Thoracic aorta (tissue), 2 donors: ENCODE results near the gene UBE3B. TPM values are rescaled to one million over a fixed set of nuclear protein-coding genes. Genes with fewer than 3 reads are reported as not detected.

Experiments used
- ATAC-seq: fragments of 150-250 bp; one replicate; pipeline ENCODE4 v1.8.0; 2017; ENCODE audit warnings: low read depth; ENCODE audit not compliant: insufficient number of reproducible peaks, low FRiP score
- DNase-seq: peaks from one replicate; pipeline ENCODE4 v3.0.0-alpha.2; 2020; ENCODE audit warnings: low spot score
- H3K27ac ChIP-seq, 2 donors: fragments of 200-600 bp; sonication (generic); 1 replicate in 1 of 2; 2 replicates in 1 of 2; pipeline ENCODE4 v1.5.1; 2016; ENCODE audit warnings: mild to moderate bottlenecking in 2 of 2, moderate library complexity in 2 of 2
- H3K27me3 ChIP-seq: fragments of 200-600 bp; sonication (generic); replicated peaks from 2 replicates; pipeline ENCODE4 v1.6.0; 2016; ENCODE audit warnings: mild to moderate bottlenecking; ENCODE audit not compliant: insufficient read depth
- H3K36me3 ChIP-seq: fragments of 200-600 bp; sonication (generic); one replicate; pipeline ENCODE4 v1.5.1; 2016
- H3K4me1 ChIP-seq, 2 donors: fragments of 200-600 bp; sonication (generic); 1 replicate in 1 of 2; 2 replicates in 1 of 2; pipeline versions ENCODE4 v1.5.1 to v1.6.0; 2016; ENCODE audit warnings: low read depth in 2 of 2, mild to moderate bottlenecking in 1 of 2; ENCODE audit not compliant: control insufficient read depth in 1 of 2
- H3K4me3 ChIP-seq: fragments of 200-600 bp; sonication (generic); 2 replicates; pipeline ENCODE4 v1.5.1; 2016; ENCODE audit warnings: mild to moderate bottlenecking
- H3K9me3 ChIP-seq: fragments of 200-600 bp; sonication (generic); 2 replicates; pipeline ENCODE4 v1.5.1; 2016
- total RNA-seq, 2 donors: library from RNA; depleted of rRNA; stranded (reverse); fragments of >200 nt; gene quantifications; one replicate each; pipeline versions ENCODE4 v1.1.0 to v1.2.3, GENCODE V29; 2016
- TF ChIP-seq, protein P1 (sequence below): fragments of 200-600 bp; sonication (generic); IDR thresholded peaks from one replicate; pipeline ENCODE4 v1.5.1; 2019; ENCODE audit warnings: antibody characterized with exemption

Gene UBE3B
- total RNA-seq, 2 donors from 2014 or later, result 41.4 to 75.3 TPM

DNA sequence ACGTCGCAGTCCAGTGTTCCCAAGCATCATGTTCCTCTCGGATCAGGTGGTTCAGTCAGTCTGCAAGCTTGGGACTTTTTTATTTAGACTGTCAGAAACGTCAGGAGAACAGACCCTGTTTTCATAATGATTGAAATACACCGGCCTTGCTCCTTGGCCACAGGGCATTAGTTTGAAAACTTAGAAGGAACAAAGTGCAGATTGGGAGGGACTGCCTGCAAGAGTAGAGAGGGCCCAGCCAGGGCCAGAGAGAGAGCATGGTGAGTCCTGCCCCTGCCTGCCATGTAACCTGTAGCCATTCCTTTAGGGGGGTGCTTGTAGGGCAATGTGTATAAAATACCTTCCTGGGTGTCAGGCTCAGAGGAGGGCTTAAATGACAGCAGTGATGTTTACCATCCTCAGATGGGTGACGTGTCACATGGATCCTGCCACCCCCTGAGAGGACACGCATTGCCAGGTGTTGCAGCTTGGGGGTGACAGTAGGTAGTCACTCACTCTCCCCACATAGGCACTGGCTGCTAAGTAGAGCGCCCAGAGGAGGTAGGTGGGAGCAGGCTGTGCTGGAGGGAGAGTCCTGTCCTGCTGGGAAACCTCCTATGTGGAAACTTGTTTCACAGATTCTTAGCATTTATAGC is 50.2 kb downstream of the UBE3B start:
- TF ChIP-seq, protein P1, sequence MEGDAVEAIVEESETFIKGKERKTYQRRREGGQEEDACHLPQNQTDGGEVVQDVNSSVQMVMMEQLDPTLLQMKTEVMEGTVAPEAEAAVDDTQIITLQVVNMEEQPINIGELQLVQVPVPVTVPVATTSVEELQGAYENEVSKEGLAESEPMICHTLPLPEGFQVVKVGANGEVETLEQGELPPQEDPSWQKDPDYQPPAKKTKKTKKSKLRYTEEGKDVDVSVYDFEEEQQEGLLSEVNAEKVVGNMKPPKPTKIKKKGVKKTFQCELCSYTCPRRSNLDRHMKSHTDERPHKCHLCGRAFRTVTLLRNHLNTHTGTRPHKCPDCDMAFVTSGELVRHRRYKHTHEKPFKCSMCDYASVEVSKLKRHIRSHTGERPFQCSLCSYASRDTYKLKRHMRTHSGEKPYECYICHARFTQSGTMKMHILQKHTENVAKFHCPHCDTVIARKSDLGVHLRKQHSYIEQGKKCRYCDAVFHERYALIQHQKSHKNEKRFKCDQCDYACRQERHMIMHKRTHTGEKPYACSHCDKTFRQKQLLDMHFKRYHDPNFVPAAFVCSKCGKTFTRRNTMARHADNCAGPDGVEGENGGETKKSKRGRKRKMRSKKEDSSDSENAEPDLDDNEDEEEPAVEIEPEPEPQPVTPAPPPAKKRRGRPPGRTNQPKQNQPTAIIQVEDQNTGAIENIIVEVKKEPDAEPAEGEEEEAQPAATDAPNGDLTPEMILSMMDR, result no peak
- Histone ChIP-seq H3K4me1 (no peaks in the 10 kb centered on the region), H3K27me3 (no peaks in the 10 kb centered on the region), H3K27ac (no peak overlapping the region), H3K36me3 (peaks cover 60% of the 10 kb centered on the region), H3K4me3 (no peak overlapping the region), H3K9me3 (no peaks in the 10 kb centered on the region)
- DNase-seq (no peak), ATAC-seq (no peak)

DNA sequence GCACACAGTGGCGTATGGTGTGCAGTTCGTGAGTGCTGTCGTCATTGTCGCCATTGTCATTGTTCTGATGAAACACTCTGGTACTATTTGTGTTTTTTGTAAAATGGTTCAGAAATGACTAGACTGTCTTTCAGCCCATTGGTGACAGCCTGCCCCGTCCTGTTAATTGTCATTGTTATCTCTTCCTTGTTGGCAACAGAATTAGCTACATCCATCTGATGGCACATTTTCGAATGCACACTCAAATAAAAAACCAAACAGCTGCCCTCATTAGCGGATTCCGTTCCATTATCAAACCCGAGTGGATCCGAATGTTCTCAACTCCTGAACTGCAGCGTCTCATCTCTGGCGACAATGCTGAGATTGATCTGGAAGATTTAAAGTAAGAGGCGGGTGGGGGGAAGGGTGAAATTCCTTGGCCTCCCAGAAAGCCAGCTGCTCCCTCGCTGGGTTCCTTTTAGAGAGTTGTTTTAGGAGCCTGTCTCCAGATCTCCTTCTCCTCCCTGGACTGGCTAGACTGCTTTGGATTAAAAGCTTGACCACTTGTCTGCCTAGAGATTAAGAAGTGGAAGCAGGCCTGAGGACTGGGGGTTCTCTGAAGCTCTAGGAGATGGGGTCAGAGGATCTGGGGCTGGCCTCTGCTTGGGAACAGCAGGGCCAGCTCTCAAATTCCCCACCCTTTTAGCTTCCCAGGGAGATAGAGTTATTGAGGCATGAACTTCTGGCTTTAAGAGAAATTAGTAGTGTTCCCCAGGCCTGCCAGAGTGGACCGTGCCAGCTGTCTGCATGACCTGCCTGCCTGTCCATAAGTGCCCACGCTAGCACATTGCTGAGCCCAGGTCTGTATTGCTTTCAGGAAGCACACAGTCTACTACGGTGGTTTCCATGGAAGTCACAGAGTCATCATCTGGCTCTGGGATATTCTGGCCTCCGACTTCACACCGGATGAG is 52.5 kb downstream of the UBE3B start:
- DNase-seq (no peak), ATAC-seq (no peak)
- H3K4me3 ChIP-seq, result no peak overlapping the region
- no peak overlapping the region for H3K27ac ChIP-seq
- H3K4me1 ChIP-seq, result no peaks in the 10 kb centered on the region
- H3K27me3 ChIP-seq, result no peaks in the 10 kb centered on the region
- peaks cover 53% of the 10 kb centered on the region for H3K36me3 ChIP-seq
- TF ChIP-seq, protein P1, result no peak
- H3K9me3 ChIP-seq, result no peaks in the 10 kb centered on the region

DNA sequence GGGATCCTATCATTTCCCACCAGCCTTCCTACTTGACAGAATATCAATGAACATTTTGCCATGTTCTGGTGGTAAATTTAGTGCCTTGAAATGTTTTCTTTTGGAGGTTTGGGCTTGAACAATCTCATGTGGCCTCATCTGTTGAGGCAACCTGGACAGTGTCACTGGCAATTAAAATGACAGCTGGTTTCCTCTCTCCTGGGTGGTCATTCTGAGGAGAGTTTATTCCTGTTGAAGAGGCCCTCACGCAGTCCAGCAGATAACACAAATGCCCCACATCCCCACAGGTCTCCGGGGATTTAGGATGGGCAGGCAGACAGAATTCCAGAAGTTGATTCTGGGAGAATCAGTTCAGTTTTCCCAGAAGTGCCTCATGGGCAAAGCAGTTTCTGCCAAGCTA is 54.0 kb downstream of the UBE3B start:
- no peak overlapping the region for H3K4me3 ChIP-seq
- DNase-seq (no peak), ATAC-seq (no peak)
- TF ChIP-seq, protein P1, result no peak
- no peaks in the 10 kb centered on the region for H3K9me3 ChIP-seq
- no peaks in the 10 kb centered on the region for H3K27me3 ChIP-seq
- H3K27ac ChIP-seq, result no peak overlapping the region
- H3K4me1 ChIP-seq, result no peaks in the 10 kb centered on the region
- peaks cover 49% of the 10 kb centered on the region for H3K36me3 ChIP-seq

DNA sequence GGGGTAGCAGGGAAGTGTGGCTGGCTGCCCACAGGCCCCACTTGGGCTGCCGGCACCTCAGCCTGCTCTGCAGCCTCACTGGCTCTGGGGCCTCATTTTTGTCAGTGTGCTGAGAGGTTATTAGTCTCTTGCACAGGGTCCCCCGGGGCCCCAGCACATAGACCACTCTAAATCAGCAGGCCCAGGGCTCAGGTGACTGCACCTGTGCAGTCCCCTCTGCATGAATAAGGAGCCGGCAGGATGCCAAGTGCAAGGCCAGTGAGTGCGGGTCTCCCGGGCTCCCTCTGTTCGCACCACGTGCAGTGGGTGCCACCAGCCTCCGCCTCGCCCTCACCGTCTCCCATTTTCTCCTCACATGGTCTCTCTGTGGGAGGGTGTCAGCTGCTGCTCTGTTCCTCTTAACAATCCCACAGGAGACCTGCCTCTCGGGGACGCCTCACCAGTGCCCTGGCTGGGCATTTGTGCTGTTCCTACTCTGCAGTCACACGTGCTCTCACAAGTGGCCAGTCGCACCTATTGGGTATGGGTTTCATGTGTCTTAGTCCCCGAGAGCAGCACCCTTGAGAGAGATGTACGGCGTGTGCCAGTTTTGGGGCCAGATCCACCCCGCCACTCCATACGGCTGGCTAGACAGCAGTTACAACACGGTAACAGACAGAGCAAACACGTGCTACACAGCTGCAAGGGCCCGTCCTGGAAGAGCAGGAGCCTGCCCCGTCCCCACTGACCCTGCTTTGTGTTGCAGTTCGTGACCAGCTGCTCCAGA is 55.5 kb downstream of the UBE3B start:
- H3K9me3 ChIP-seq, result no peaks in the 10 kb centered on the region
- H3K36me3 ChIP-seq, result peaks cover 40% of the 10 kb centered on the region

More for the DNA sequence above, 55.5 kb downstream of the UBE3B start:
- Histone ChIP-seq H3K4me3 (no peak overlapping the region), H3K4me1 (no peaks in the 10 kb centered on the region), H3K27me3 (no peaks in the 10 kb centered on the region), H3K27ac (no peak overlapping the region)
- ATAC-seq (no peak), DNase-seq (no peak)
- TF ChIP-seq, protein P1, result no peak
